GM19043 (cell line): ENCODE data around the gene TSHZ3.

ENCODE experiments used
- ATAC-seq: cut with Tn5 transposase; IDR thresholded peaks from one replicate; pipeline ENCODE4 v1.9.1; 2021; ENCODE audit warnings: low read depth; ENCODE audit not compliant: unreplicated experiment

The TSHZ3 gene

DNA sequence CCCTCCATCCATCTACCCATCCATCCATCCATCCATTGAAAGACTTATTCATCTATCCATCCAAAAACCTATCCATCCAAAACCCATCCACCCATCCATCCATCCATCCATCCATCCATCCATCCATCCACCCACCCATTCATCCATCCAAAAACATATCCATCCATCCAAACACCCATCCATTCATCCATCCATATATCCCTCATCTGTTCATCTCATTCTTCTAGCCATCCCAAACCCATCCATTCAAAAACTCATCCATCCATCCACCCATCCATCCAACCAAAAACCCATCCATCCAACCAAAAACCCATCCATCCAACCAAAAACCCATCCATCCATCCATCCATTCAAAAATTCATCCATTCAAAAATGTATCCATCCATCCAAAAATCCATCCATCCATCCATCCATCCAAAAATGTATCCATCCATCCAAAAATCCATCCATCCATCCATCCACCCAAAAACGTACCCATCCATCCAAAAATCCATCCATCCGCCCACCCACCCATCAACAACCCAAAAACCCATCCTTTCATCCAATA, 56.5 kb downstream of the TSHZ3 start:
- no peak for ATAC-seq

DNA sequence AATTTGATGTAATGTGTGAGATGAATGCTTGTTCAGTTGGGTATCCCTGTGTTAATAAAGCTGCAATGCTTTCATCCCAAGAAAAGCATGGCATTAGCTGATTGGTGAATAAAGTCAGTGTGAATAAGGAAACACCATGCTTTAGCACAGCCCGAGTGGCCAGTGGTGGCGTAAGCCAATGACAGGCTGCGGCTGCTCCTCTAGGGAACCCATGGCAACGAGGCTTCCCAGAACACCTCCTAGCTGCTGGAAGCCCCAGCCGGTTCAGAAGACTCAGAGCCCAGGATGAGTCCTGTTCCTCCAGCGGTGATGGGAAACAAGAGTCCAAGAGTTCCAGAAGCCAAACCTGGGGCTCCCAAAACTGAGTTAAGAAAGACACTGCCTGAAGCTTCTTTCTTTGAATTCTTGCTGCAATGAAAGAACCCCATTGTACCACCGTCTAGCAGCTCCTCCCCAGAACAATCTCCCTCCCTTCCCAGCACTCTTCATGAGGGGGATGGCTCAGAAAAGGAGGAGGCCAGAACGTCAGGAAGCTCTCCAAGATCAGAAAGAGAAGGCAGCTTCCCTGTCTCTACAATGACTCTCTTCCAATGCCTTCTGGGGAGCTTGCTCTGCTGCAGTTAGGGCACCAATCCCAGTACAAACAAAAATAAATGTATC, 58.2 kb downstream of the TSHZ3 start:
- ATAC-seq, result no peak

DNA sequence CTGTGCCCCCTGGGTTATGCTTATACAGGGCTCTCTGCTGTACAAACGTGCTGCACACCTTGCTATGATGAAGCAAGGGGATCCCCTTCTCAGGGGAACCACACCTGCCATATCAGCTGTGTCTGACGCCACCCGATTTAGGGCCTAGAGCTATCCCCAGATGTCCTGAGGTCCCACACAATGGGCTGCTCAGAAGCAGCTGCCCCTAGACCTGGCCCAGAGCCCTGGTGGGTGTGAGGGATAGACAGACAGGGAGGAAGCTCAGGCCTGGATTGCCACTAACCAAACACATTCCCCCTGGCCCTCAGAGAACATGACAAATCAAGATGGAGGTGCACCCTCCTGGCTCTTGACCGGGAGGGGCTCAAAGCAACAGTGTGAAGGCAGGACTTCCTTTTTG, 59.3 kb downstream of the TSHZ3 start:
- ATAC-seq, result no peak

DNA sequence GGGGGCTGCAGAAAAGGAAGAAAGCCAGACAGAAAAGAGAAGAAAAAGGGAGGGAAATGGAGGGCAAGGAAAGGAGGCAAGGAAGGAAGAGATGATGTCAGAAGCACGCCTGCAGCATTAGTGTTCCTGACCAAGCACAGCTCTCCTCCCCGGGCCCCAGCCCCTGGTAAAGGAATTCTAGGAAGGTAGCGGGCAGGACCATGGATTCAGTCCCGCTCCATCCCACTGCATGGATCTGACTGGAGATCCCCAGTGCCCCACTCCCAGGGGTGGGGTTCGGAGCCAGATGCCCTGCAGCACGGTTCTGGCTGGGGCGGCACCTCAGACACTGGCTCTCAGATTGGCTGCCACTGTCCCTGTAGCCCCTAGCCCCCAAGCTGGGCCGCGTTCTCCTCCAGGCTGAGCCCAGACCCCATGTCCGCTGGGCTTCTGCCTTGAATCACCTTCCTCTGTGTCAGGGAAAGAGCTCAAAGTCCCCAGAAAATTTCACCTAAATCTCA, 59.8 kb downstream of the TSHZ3 start:
- ATAC-seq, result no peak

DNA sequence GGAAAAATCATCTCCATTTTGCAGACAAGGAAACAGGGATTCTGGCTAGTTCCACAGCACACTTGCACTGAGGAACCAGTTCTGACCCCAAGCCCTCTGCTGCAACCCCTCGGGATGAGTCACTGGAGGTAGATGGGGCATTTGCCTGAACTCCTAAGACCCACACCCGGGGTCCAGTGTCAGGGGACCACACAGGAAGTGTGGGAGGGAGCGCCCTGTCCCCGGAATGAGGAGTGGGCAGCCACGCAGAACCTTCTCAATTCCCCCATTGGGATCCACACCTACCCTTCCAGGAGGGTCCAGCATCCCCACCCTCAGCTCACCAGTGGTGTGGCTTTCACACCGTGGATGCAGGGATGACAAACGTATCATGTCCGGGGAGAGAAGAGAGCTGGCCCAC, 62.7 kb downstream of the TSHZ3 start:
- ATAC-seq, result no peak

- ATAC-seq, result no peak
Observed at GRCh38 chr19:31285744-31286143, 63.5 kb downstream of the TSHZ3 start.

DNA sequence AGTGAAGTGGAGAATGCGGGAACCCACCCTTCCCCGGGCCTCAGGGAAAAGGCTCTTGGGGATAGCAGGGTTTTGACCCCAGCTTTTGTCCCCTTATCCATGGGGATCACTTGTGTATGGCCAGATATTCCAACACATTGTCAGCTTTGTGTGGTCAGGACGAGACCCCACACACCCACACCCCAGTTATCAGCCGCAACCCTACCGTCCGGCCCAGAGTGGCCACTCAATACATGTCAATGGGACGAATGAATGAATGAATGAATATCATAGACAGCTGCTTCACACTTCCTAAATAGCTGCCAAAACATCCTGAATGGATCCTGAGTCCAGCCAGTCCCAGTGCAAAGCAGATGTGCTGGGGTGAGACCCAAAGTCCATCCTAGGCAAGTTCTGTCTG, 64.6 kb downstream of the TSHZ3 start:
- no peak for ATAC-seq

- ATAC-seq, result no peak
Observed at GRCh38 chr19:31283701-31284100, 65.5 kb downstream of the TSHZ3 start.

DNA sequence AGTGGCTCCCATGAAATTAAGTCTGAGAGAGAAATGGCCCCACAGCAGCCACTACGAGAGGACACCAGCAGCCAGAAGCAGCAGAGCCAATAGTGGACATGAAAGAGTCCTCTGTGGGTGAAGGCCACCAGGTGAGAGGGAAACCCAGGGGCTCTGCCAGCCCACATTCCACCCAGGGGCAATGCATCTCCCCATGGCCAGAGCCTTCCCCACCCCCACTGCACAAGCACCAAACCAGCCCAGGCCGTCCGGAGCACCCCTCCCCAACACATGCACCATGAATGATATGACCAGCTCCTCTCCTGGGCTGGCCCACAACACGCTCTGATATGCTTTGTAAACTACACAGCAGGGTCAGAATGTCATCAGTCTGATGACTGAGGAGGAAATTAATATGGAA, 66.9 kb downstream of the TSHZ3 start:
- ATAC-seq, result no peak

GRCh38 chr19:31280287-31281006, 68.8 kb downstream of the TSHZ3 start:
- ATAC-seq, result no peak

GRCh38 chr19:31279436-31279765, 69.8 kb downstream of the TSHZ3 start:
- ATAC-seq, result no peak

DNA sequence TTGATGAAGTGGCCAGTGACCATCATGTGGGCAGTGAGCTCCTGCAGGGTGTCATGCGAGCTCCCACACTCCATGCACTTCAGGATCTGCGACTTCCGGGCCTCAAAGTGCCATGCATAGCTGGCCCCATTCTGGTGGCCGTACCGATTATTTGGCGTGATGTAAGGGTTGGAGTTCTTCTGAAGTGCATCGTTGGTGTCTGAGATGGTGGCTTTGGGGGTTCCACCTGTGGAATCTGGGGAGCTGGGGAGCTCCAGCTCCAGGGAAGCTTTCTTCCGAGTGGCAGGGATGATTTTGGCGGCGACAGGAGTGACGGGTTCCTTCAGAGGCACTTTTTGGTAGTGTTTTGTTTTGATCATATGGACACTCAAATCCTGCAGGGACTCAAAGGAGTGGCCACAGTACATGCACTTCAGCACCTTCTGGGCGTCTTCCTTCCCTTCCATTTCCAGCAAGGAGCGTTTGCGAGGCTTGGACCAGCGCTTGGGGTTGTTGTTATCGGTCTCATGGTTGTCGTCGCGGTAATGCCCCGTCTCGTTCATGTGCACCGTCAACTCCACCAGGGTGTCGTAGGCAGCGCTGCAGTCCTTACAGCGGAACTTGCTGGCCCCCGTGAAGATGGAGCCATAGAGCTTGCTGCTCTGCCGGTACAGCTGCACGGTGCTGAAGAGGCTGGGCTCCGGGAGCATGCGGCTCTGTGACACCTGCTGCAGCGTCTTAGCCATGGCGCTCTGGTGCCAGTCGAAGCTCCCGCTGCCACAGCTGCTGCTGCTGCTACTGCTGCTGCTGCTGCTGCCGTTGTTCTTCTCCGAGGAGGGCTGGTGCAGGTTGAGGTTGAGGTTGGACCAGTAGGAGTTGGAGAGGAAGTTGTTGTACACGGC, 70.4 kb downstream of the TSHZ3 start:
- ATAC-seq, result no peak

- ATAC-seq, result no peak
Observed at GRCh38 chr19:31277516-31277915, 71.7 kb downstream of the TSHZ3 start.

GRCh38 chr19:31276831-31277230, 72.4 kb downstream of the TSHZ3 start:
- no peak for ATAC-seq

GRCh38 chr19:31275068-31275334, 74.2 kb downstream of the TSHZ3 start:
- ATAC-seq, result no peak

GRCh38 chr19:31274251-31275067, 74.8 kb downstream of the TSHZ3 start:
- no peak for ATAC-seq

GRCh38 chr19:31272583-31273106, 76.6 kb downstream of the TSHZ3 start:
- no peak for ATAC-seq

- no peak for ATAC-seq
Observed at GRCh38 chr19:31271306-31271911, 77.8 kb downstream of the TSHZ3 start.

GRCh38 chr19:31270897-31271296, 78.3 kb downstream of the TSHZ3 start:
- no peak for ATAC-seq
